Ovary (tissue), 9 donors: ENCODE measurements around the gene CAMTA1. TPM values are rescaled to one million over a fixed set of nuclear protein-coding genes. Genes with fewer than 3 reads are reported as not detected.

ENCODE experiments used
- DNase-seq, 5 donors: peaks; one replicate each; pipeline ENCODE4 v3.0.0-alpha.2; 2019 to 2020
- H3K27ac ChIP-seq, 2 donors: fragments of 200-600 bp; one replicate each; pipeline versions ENCODE4 v1.5.1 to v1.8.0; 2019 to 2022
- H3K27me3 ChIP-seq: fragments of 200-600 bp; one replicate; pipeline ENCODE4 v1.8.0; 2022
- H3K36me3 ChIP-seq: fragments of 200-600 bp; sonication (generic); one replicate; pipeline ENCODE4 v1.5.1; 2019
- H3K4me1 ChIP-seq: one replicate; pipeline ENCODE4 v1.8.1; 2013; ENCODE audit warnings: mild to moderate bottlenecking, moderate library complexity; ENCODE audit not compliant: insufficient read depth
- H3K4me3 ChIP-seq: fragments of 200-600 bp; sonication (generic); one replicate; pipeline ENCODE4 v1.5.1; 2017
- H3K9me3 ChIP-seq, 2 donors: fragments of 200-600 bp in 1 of 2; sonication (generic) in 1 of 2; one replicate each; pipeline versions ENCODE4 v1.5.1 to v1.8.1; 2013 to 2019; ENCODE audit warnings: mild to moderate bottlenecking in 1 of 2, moderate library complexity in 1 of 2
- CTCF ChIP-seq, 3 donors: fragments of 450-650 bp in 2 of 3; fragments of 200-600 bp in 1 of 3; IDR thresholded peaks; one replicate each; pipeline versions ENCODE4 v1.5.1 to v1.8.0; 2016 to 2022; ENCODE audit warnings: antibody characterized with exemption in 3 of 3, mild to moderate bottlenecking in 1 of 3
- EP300 ChIP-seq: sonication (generic); formaldehyde crosslinking; IDR thresholded peaks from one replicate; pipeline ENCODE4 v1.6.1; 2017; ENCODE audit warnings: antibody characterized with exemption
- POLR2A ChIP-seq: fragments of 450-650 bp; IDR thresholded peaks from one replicate; pipeline ENCODE4 v1.6.1; 2017; ENCODE audit warnings: antibody characterized with exemption, mild to moderate bottlenecking, moderate library complexity
- WGBS, 3 donors: extraction: QIAGEN DNeasy Blood & Tissue Kit in 1 of 3; methylation state at CpG; one replicate each; pipeline versions ENCODE4 v1.1.5 to v1.1.7; 2013 to 2017; 5-methylcytosine and 5-hydroxymethylcytosine counted together
- intact Hi-C, 4 donors: fragments of 100-400 bp; cut with DNase I; formaldehyde crosslinking; loops; one replicate each; pipeline versions ENCODE4 v1.11.0 to v1.15.1; 2022 to 2023
- polyA plus RNA-seq, 2 donors: library from polyadenylated mRNA; stranded (reverse); fragments of 200-250 nt in 1 of 2; fragments of 350-450 nt in 1 of 2; fragmentation: Illumina TruSeq in 1 of 2; extraction: RNeasy Lipid Tissue Mini Kit (QIAGEN cat#74804) in 1 of 2; gene quantifications; one replicate each; pipeline ENCODE4 v1.2.3, GENCODE V29; 2013 to 2014
- total RNA-seq, 7 donors: library from RNA; depleted of rRNA in 2 of 7; stranded (reverse); fragments of >200 nt in 2 of 7; fragmentation: NEBNext Ultra II Directional in 3 of 7; extraction: Animal tissue kit (Norgen Biotek cat#: 25700) in 3 of 7; gene quantifications; one replicate each; pipeline versions ENCODE4 v1.1.0 to v1.2.4, GENCODE V29; 2016 to 2023
- donor health status: DM: no; HTN: no; CAD: no; lungs with moderate emphysema.
- donor health status: DM: no; HTN: no; CAD: no.
- donor health status: Bipolar disorder and iron deficiency.
- donor health status: DM: yes; HTN: yes; CAD: no.
- donor health status: DM: no; HTN: no; CAD: no.
- donor health status: DM: yes; HTN: yes; CAD: no.

Gene CAMTA1
- total and polyA plus RNA-seq, 9 donors = 51.1 to 150 (median 67.4) TPM

DNA sequence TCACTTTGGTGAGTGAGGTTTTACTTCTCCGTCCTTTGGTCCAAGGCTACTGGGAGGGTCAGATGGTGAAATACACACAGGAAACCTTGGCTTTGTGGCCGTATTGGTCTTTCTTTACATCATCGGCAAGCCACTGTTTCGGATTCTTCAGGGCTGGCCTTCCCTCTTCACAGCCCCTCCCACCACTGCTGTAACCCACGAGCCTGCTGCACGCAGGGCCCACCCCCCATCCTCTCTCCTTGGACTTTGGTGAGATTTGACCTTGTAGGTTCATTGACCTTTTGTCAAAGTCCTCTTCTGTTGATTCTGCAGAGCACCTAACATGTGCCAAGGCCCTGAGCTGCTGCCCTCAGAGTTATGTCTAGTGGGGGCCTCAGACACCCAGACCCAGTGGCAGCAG is 328.6 kb downstream of the CAMTA1 start:
- no peaks in the 10 kb centered on the region for H3K4me1 ChIP-seq

GRCh38 chr1:7116001-7116400 is 330.7 kb downstream of the CAMTA1 start:
- Histone ChIP-seq H3K4me3 (no peak overlapping the region), H3K27ac (no peak overlapping the region), H3K27me3 (no peaks in the 10 kb centered on the region), H3K4me1 (no peaks in the 10 kb centered on the region), H3K36me3 (no peaks in the 10 kb centered on the region), H3K9me3 (peaks cover 0 to 5% of the 10 kb centered on the region in 2 donors)
- TF ChIP-seq CTCF (IDR thresholded peaks at IDR 0.05) (no peak), POLR2A (no peak)
- no peak for DNase-seq
- intact Hi-C loops = no loop called here
- 93 to 94% (median 93%) methylated on average over 3 of the region's 3 CpGs for WGBS, 3 donors

More for the DNA sequence above, 328.6 kb downstream of the CAMTA1 start:
- no peaks in the 10 kb centered on the region for H3K36me3 ChIP-seq
- intact Hi-C loops = no loop called here
- no peak overlapping the region for H3K4me3 ChIP-seq
- no peak for DNase-seq
- H3K9me3 ChIP-seq = peaks cover 0 to 5% of the 10 kb centered on the region in 2 donors
- TF ChIP-seq EP300 = no peak
- TF ChIP-seq POLR2A = no peak
- no peak for TF ChIP-seq CTCF (IDR thresholded peaks at IDR 0.05)
- no peaks in the 10 kb centered on the region for H3K27me3 ChIP-seq
- H3K27ac ChIP-seq = no peak overlapping the region
- WGBS, 3 donors = 74 to 85% (median 77%) methylated on average over 6 of the region's 6 CpGs

DNA sequence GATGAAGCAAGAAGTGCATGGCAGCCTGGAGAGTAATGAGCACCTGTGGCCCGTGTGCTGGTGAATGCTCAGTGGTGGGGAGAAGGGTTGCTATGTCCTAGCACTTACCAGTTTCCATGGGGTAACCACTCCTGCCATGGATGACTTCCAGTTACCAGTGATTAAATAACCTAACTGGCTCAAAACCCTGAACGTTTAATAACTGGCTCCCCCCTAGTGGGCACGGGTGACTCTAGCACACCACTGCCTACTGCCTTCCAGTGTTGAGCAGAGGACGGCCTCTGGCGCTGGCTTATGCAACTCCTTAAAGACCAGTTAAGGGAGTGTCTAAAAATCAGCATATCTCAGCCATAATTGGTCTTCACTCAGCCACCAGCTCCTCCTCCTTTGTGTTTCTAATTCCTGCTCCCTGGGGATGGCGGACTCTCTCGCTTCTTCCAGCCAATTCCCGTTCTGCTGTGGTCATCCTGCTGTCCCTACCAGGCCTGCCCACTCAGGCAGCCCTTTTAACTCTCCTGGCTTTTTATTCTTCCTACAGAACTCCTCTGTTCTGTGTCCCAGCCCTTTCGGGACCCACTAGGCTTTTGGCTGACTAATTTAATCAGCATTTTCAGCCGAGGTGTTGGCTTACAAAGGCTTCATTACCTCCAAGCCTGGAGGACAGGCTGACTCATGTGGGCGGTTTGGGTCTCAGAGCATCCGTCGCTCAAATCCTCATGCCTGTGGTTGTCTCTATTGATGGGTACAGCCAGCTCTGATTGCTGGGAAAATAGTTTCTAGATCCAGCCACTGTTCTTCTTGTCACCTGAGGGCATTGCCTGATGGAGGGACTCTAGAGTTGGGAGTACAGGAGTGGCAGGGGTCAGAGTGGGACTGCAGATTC is 332.4 kb downstream of the CAMTA1 start:
- Histone ChIP-seq H3K27ac (no peak overlapping the region), H3K4me1 (no peaks in the 10 kb centered on the region), H3K9me3 (peaks cover 0 to 5% of the 10 kb centered on the region in 2 donors), H3K4me3 (no peak overlapping the region), H3K27me3 (no peaks in the 10 kb centered on the region), H3K36me3 (no peaks in the 10 kb centered on the region)
- TF ChIP-seq CTCF (IDR thresholded peaks at IDR 0.05) (no peak), EP300 (no peak)
- DNase-seq = no peak
- WGBS, 3 donors = 16 to 22% (median 17%) methylated on average over 13 of the region's 13 CpGs
- intact Hi-C loops = no loop called here

GRCh38 chr1:7119156-7119555 is 333.9 kb downstream of the CAMTA1 start:
- H3K4me3 ChIP-seq = no peak overlapping the region
- no peak for DNase-seq
- H3K27ac ChIP-seq = no peak overlapping the region
- intact Hi-C loops = no loop called here
- H3K36me3 ChIP-seq = no peaks in the 10 kb centered on the region
- H3K4me1 ChIP-seq = no peaks in the 10 kb centered on the region
- peaks cover 0 to under 1% of the 10 kb centered on the region in 2 donors for H3K9me3 ChIP-seq
- H3K27me3 ChIP-seq = no peaks in the 10 kb centered on the region
- TF ChIP-seq CTCF (IDR thresholded peaks at IDR 0.05) = no peak
- no peak for TF ChIP-seq EP300
- no peak for TF ChIP-seq POLR2A
- 41 to 53% (median 47%) methylated on average over 7 of the region's 7 CpGs for WGBS, 3 donors
